GM21526 (cell line): Measurements from ENCODE around the gene LEF1.

ENCODE experiments used
- ATAC-seq: cut with Tn5 transposase; IDR thresholded peaks from one replicate; pipeline ENCODE4 v1.9.1; 2021; ENCODE audit warnings: moderate library complexity; ENCODE audit not compliant: unreplicated experiment, low FRiP score

The LEF1 gene

DNA sequence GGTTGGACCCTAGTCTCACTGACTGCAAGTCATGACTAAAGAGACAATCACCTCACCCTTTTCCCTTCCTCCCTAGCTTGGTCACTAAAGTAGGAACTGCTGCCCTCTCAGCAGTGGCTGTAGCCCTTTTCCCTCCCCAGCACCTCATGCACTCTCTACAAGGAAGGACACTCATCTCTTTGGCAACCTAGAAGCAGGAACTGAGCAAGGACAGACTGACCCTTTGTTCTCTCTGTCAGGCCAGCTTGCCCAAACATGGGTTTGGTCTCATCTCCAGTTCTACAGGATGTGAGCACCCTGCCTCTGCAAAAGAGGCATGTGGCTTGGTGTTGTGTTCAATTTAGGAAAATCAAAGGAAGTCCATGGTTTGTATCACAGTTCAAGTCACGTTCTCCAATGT is 15.8 kb downstream of the LEF1 start:
- ATAC-seq = no peak

GRCh38 chr4:108149588-108150380 is 18.9 kb downstream of the LEF1 start:
- no peak for ATAC-seq

GRCh38 chr4:108148316-108148715 is 20.4 kb downstream of the LEF1 start:
- ATAC-seq = no peak

GRCh38 chr4:108146819-108147218 is 21.9 kb downstream of the LEF1 start:
- no peak for ATAC-seq

GRCh38 chr4:108146336-108146735 is 22.4 kb downstream of the LEF1 start:
- ATAC-seq = no peak

GRCh38 chr4:108144451-108144850 is 24.3 kb downstream of the LEF1 start:
- no peak for ATAC-seq

DNA sequence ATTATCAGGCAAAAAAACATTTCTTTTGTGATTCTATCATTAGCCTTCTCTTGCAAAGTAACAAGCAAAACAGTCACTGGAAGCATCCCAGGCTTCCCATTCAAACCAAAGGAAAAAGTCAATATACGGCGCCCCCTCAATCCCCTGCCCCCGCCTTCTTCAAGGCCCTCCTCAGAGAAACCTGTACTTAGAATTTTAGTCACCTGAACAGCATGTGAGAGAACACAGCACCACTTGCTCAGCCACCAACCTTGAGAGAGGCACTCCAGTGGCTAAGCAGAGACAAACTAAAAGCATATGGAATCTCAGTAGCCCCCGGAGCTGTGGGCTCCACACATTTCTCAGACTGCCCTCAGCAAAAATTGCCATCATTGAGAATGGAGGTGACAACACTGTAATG is 25.2 kb downstream of the LEF1 start:
- ATAC-seq = no peak

GRCh38 chr4:108142870-108143269 is 25.9 kb downstream of the LEF1 start:
- ATAC-seq = no peak

DNA sequence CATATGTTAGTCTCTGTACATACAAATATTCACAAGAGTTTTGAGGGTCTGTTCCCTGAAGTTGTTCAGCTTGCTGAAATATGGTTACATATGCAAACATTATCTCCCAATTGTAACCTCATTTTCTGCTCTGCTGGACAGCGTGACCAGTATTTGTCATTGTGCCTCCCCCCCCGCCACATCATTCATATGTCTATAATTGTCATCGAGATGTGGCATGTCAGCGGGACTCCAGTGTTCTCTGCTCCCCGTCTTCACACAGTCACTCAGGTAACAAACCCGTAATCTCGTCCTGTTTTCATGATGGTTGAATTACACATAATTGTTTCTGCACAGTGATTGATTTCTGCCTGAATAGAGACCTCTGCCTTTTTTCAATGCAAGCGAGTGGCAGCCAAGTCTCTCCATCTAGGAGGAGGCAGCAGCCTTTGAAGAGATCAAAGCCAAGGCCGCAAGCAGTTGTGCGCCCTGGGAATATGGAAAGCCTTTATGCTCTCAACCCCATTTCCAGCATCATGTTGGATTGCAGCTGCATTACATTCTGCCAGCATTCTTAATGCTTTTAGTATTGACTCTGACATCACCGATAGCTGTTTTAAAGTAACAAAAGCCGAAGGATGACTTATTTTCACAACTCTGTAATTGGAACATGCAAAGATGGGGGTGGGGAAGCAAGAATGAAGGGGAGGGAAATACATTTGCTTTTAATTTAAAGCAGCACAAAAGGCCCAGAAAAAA is 27.4 kb downstream of the LEF1 start:
- ATAC-seq = no peak

DNA sequence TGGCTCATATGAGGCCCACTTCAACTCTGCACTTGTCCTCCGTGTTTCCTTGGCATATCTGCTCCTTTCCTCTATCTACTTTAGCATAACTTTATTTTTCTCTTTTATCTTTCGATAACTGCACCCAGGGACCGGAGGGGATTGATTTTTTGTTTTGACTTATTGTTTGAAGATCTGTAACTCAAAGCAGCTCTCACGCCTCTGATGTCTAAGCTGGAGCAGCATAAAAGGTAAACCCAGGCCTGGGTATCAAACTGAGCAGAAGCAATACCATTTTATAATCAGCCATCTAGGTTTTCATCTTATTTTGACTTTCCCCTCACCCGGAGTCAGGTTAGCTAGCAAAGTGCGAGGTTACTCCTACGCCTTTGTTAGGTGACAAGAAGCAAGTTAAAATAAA is 28.4 kb downstream of the LEF1 start:
- no peak for ATAC-seq

DNA sequence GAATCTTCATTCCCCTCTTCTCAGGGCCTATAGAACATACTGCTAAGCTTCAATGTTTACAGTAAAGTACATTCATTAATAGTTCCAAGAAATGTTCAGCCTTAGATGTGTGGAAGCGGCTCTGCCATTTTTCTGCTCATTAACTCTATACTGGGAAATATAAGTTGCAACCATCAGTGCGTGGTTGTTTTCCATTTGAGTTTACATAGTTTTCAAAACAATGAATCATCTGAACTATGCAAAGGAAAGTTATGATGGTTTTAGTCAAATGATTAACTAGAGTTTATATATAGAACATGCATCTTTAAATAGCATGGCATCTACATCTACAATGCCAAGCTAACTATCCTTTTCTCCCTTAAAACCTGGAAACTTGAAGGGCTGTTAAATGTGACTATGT is 29.6 kb downstream of the LEF1 start:
- ATAC-seq = no peak

DNA sequence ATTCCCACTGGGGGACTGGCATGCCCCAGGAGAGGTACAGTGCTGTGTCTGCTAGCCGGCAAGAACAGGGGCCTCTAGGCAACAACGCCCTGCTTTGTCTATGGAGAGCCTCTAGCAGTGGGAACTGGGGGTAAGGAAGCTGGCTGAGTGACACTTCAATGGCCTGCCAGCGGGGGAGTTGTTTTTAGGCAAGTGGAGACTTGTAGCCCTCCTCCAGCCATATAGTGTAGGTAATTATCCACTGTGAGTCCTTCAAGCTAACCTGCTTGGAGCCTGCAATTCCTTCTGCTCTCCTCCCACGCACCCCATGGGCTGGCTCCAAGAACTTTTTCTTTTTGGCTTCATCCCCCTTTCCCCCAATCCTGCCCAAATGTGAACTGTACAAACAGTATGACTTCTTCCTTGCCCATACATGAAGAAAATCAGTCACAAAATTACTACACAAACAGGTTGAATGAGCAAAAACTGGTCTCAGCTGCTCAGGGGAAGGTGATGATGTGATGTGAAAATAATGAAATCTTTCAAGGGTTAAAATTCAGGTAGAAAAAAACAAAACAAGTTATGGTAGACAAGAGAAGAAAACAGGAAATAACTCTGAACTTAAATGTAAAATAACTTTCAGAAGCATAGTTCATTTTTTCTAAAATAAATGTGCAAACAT is 33.1 kb downstream of the LEF1 start:
- ATAC-seq = no peak

DNA sequence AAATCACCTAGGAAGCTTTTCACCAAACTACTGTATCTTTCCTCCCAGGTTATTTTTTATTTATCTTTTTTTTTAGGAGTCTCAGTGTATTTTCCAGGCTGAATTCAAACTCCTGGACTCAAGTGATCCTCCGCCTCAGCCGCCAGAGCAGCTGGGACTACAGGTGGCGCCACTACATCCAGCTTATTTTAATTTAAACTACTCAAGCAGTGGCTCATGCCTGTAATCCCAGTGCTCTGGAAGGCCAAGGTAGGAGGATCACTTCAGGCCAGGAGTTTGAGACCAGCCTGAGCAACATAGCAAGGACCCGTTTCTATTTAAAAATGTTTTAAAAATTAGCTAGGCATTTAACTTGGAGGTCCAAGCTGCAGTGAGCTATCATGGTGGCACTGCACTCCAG is 37.8 kb downstream of the LEF1 start:
- no peak for ATAC-seq

DNA sequence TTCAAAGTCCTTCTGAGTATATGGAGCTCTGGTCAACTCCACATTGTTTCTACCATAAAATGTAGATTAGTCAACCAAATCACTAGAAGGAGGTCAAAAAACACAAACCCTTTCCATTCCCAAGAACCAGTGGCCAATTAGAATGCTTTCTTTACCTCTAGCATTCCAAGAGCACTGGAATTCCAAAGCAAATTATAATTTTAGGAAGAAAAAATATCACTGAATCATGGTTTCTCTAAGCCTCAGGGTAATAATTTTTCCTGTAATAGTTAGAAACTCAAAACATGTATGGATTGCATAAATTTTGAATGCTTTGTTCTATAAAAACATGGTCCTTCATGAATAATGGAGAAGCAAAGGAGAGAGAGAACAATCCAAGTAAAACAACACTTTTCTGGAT is 39.5 kb downstream of the LEF1 start:
- no peak for ATAC-seq

- ATAC-seq = no peak
These were observed 41.9 kb downstream of the LEF1 start for GRCh38 chr4:108126806-108127205.

DNA sequence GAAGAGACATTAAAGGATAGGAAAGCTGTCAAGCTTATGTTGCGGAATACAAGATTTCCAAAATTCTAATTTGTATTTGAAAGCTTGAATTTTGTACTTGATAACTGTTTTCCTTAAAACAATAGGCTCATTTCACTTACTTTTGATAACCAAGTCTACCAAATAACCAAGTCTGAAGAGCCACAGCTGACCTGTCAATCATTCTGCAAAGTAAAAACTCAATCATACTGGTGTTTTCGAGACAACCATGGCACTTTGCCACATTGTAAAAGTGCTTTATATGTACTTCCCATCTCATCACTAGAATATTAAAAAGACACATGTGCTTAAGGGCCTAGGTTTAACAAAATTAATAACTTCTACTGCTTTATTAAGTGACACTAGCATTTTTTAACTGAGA is 47.9 kb downstream of the LEF1 start:
- ATAC-seq = no peak

DNA sequence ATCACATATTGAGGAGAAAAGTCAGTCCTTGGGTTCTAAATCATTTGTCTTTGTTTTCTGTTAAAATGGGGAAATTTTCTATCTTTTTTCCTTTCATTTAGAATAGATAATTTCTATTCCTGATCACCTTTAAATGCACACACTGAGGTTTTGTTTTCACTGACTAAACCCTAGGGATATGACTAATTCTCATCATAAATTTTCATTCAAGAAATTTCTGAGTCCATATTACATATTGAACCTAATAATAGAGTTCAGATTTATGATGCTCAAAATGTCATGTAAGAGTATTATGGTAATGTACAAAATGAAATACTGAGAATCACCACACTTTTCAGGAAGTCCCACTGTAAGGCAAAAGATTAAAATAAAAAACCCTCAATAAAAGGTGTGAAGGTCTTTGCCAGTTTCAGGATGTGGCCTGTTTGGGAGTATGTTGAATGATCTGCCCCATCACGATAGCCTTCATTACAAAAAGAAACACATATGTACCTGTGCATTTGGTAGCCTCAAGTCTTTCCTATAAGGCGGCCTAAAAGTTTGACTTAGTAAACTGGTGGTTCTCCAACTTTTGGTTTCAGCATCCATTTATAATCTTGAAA is 49.4 kb downstream of the LEF1 start:
- ATAC-seq = no peak

DNA sequence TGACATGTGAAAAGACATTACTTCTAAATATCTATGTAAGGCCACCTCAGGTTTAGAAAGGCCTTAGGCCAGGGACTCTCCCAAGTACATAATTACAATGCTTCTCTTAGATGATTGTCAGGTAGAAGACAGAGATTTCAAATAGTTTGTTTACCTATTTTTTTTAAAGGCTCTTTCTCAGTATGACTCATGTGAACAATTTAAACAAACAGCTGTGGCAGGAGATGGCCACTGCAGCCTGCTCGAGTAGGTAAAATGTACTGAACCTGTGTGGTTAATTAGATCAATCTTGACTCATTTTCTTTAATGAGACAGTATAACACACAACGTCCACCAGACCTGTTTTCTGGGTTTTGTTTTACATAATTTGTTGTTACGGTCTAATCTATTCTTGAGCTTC is 50.2 kb downstream of the LEF1 start:
- peak; percentile 93 for ATAC-seq

- no peak for ATAC-seq
These were observed 51.1 kb downstream of the LEF1 start for GRCh38 chr4:108117418-108118182.

DNA sequence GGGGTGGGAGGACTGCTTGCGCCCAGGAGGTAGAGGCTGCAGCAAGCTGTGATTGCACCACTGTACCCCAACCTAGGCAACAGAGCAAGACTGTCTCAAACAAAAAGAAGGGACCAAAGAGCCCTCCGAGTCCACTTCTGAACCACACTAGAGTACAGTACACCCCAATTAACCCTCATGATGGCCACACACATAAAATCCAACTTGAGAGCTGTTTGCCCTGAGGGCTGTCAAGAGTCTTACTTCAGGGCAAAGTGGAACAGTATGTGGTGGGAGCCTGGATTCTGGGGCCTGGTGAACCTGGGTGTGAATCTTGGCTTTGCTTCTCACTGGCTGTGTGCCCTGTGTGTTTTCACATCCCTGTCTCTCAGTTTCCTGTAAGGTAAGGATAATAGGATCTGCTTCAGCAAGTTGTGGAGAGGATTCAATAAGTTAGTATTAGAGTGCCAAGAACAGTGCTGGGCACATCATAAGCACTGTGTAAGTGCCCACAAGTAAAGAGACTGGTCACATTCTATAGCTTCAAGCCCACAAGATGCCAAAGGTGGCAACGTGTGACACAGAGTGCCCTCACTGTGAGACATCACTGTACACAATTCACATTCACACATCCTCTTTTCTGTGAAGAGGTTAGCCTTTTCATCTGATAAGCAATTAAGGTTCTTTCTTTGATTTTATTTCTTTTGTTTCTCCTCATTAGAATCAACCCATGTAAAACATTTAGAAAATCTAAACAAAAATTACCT is 52.1 kb downstream of the LEF1 start:
- no peak for ATAC-seq
